Umbilical cord (tissue), 1 donor: Measurements from ENCODE around the gene SLC37A1. TPM values are rescaled to one million over a fixed set of nuclear protein-coding genes. Genes with fewer than 3 reads are reported as not detected.

Source experiments
- total RNA-seq: library from RNA; depleted of rRNA; stranded (reverse); fragments of >200 nt; gene quantifications from one replicate; pipeline ENCODE4 v1.2.3, GENCODE V29; 2014; ENCODE audit warnings: low replicate concordance; ENCODE audit not compliant: insufficient read depth

The SLC37A1 gene
- total RNA-seq, 1 donor from 2014 or later: 4.8 TPM

Other genes starting within 250 kb of the SLC37A1 start
- gene TFF3, start 198.4 kb upstream of the SLC37A1 start, total RNA-seq: 0.48 TPM
- gene TFF2, start 162.9 kb upstream of the SLC37A1 start, total RNA-seq: not detected
- not detected for gene TFF1, start 147.3 kb upstream of the SLC37A1 start, total RNA-seq
- 1.7 TPM for gene TMPRSS3, start 117.8 kb upstream of the SLC37A1 start, total RNA-seq
- gene UBASH3A, start 110.0 kb upstream of the SLC37A1 start, total RNA-seq: 1.9 TPM
- 0.72 TPM for gene RSPH1, start 17.6 kb upstream of the SLC37A1 start, total RNA-seq
- gene PDE9A, start 139.8 kb downstream of the SLC37A1 start, total RNA-seq: 2.9 TPM